IgD-negative memory B cell (primary cell): ENCODE measurements around the gene MGAT4D. TPM values are rescaled to one million over a fixed set of nuclear protein-coding genes. Genes with fewer than 3 reads are reported as not detected.
"Not testable (repeated sequence)": the region's sequence is repeated elsewhere in the genome, so short reads cannot be mapped to it uniquely, and the experiment has no call there.

ENCODE experiments used
- H3K27ac Mint-ChIP-seq, 3 donors: one replicate each; pipeline ENCODE4 v1.8.0; 2020 to 2022; ENCODE audit warnings: mild to moderate bottlenecking in 3 of 3, mixed read lengths in 3 of 3, moderate library complexity in 1 of 3
- H3K27me3 Mint-ChIP-seq: one replicate; pipeline ENCODE4 v1.8.0; 2021; ENCODE audit warnings: mixed read lengths
- H3K36me3 Mint-ChIP-seq: one replicate; pipeline ENCODE4 v1.8.0; 2020; ENCODE audit warnings: mild to moderate bottlenecking, mixed read lengths
- H3K4me1 Mint-ChIP-seq, 3 donors: one replicate each; pipeline ENCODE4 v1.8.0; 2020 to 2022; ENCODE audit warnings: mixed read lengths in 3 of 3, mild to moderate bottlenecking in 1 of 3
- H3K4me3 Mint-ChIP-seq, 4 donors: one replicate each; pipeline ENCODE4 v1.8.0; 2020 to 2022; ENCODE audit warnings: mild to moderate bottlenecking in 4 of 4, mixed read lengths in 4 of 4, moderate library complexity in 3 of 4
- H3K9me3 Mint-ChIP-seq, 3 donors: one replicate each; pipeline ENCODE4 v1.8.0; 2020 to 2021; ENCODE audit warnings: mixed read lengths in 3 of 3, mild to moderate bottlenecking in 1 of 3
- polyA plus RNA-seq: library from polyadenylated mRNA; unstranded; fragments of 300-500 nt; fragmentation: Illumina TruSeq; gene quantifications from one replicate; pipeline ENCODE4 v1.2.3, GENCODE V29; 2021

The MGAT4D gene
- polyA plus RNA-seq: not detected

- Mint-ChIP-seq H3K4me1 (peaks cover 0 to 8% (median 0%) of the 10 kb centered on the region in 3 donors), H3K27me3 (peaks cover 42% of the 10 kb centered on the region), H3K36me3 (no peaks in the 10 kb centered on the region), H3K4me3 (peak within 1 kb of the TSS in 3 of 4 donors; percentile 39 to 66 (median 58)), H3K9me3 (no peaks in the 10 kb centered on the region), H3K27ac (no peak within 1 kb of the TSS)
Measured at GRCh38 chr4:140497747-140498636, at the start of gene MGAT4D. MGAT4D (minus strand) TSS chr4:140498293; CDS start chr4:140498222, 71 bp downstream.

- no peak overlapping the region for H3K27ac Mint-ChIP-seq
- H3K36me3 Mint-ChIP-seq: peaks cover 6% of the 10 kb centered on the region
- H3K9me3 Mint-ChIP-seq: no peaks in the 10 kb centered on the region
- peaks cover 0 to 3% (median 2%) of the 10 kb centered on the region in 3 donors for H3K4me1 Mint-ChIP-seq
- H3K27me3 Mint-ChIP-seq: no peaks in the 10 kb centered on the region
- no peak overlapping the region for H3K4me3 Mint-ChIP-seq
Measured at GRCh38 chr4:140533951-140534480, 35.9 kb upstream of the MGAT4D start.

- Mint-ChIP-seq H3K27me3 (no peaks in the 10 kb centered on the region), H3K4me1 (peaks cover 4 to 6% (median 5%) of the 10 kb centered on the region in 3 donors), H3K36me3 (peaks cover 9% of the 10 kb centered on the region), H3K4me3 (no peak overlapping the region), H3K9me3 (no peaks in the 10 kb centered on the region), H3K27ac (no peak overlapping the region)
Measured at GRCh38 chr4:140529434-140529833, 31.3 kb upstream of the MGAT4D start.

- peak within 1 kb of the TSS; percentile 87 to 96 (median 91) for H3K4me3 Mint-ChIP-seq
- no peaks in the 10 kb centered on the region for H3K27me3 Mint-ChIP-seq
- H3K9me3 Mint-ChIP-seq: no peaks in the 10 kb centered on the region
- H3K4me1 Mint-ChIP-seq: peaks cover 9 to 14% (median 14%) of the 10 kb centered on the region in 3 donors
- H3K36me3 Mint-ChIP-seq: peaks cover 4% of the 10 kb centered on the region
- peak within 1 kb of the TSS; percentile 82 to 94 (median 86) for H3K27ac Mint-ChIP-seq
Measured at GRCh38 chr4:140523857-140524742, 26.0 kb upstream of the MGAT4D start, which contains the start of gene ELMOD2. ELMOD2 (plus strand) TSS chr4:140524168; CDS start chr4:140525429, 1,261 bp downstream.

GRCh38 chr4:140523370-140523856 is 25.3 kb upstream of the MGAT4D start:
- Mint-ChIP-seq H3K36me3 (peaks cover 4% of the 10 kb centered on the region), H3K9me3 (no peaks in the 10 kb centered on the region), H3K4me3 (peak overlapping the region; percentile 87 to 96 (median 91)), H3K27ac (peak overlapping the region; percentile 82 to 94 (median 86)), H3K4me1 (peaks cover 9 to 14% (median 14%) of the 10 kb centered on the region in 3 donors), H3K27me3 (no peaks in the 10 kb centered on the region)

GRCh38 chr4:140515423-140515822 is 17.3 kb upstream of the MGAT4D start:
- H3K4me3 Mint-ChIP-seq: no peak overlapping the region
- no peak overlapping the region for H3K27ac Mint-ChIP-seq
- no peaks in the 10 kb centered on the region for H3K4me1 Mint-ChIP-seq
- H3K36me3 Mint-ChIP-seq: no peaks in the 10 kb centered on the region
- peaks cover 13% of the 10 kb centered on the region for H3K27me3 Mint-ChIP-seq
- no peaks in the 10 kb centered on the region for H3K9me3 Mint-ChIP-seq

GRCh38 chr4:140513765-140514164 is 15.7 kb upstream of the MGAT4D start:
- H3K27me3 Mint-ChIP-seq: peaks cover 22% of the 10 kb centered on the region
- not testable (repeated sequence) for H3K36me3 Mint-ChIP-seq, H3K4me3 Mint-ChIP-seq, H3K27ac Mint-ChIP-seq, H3K9me3 Mint-ChIP-seq, H3K4me1 Mint-ChIP-seq

GRCh38 chr4:140504261-140504660 is 6.2 kb upstream of the MGAT4D start:
- no peak overlapping the region for H3K4me3 Mint-ChIP-seq
- no peaks in the 10 kb centered on the region for H3K36me3 Mint-ChIP-seq
- H3K27me3 Mint-ChIP-seq: peaks cover 42% of the 10 kb centered on the region
- H3K9me3 Mint-ChIP-seq: no peaks in the 10 kb centered on the region
- H3K27ac Mint-ChIP-seq: no peak overlapping the region
- H3K4me1 Mint-ChIP-seq: no peaks in the 10 kb centered on the region

- Mint-ChIP-seq H3K27ac (no peak overlapping the region), H3K4me3 (no peak overlapping the region), H3K9me3 (no peaks in the 10 kb centered on the region), H3K27me3 (peaks cover 43% of the 10 kb centered on the region), H3K4me1 (peaks cover 0 to 8% (median 0%) of the 10 kb centered on the region in 3 donors), H3K36me3 (no peaks in the 10 kb centered on the region)
Measured at GRCh38 chr4:140499391-140499790, 1.3 kb upstream of the MGAT4D start.

GRCh38 chr4:140497405-140497746 is 717 bp downstream of the MGAT4D start:
- Mint-ChIP-seq H3K4me1 (peaks cover 0 to 8% (median 0%) of the 10 kb centered on the region in 3 donors), H3K27me3 (peaks cover 40% of the 10 kb centered on the region), H3K9me3 (no peaks in the 10 kb centered on the region), H3K36me3 (no peaks in the 10 kb centered on the region), H3K27ac (no peak overlapping the region), H3K4me3 (peak overlapping the region in 1 of 4 donors; percentile 58)

GRCh38 chr4:140485939-140486338 is 12.2 kb downstream of the MGAT4D start:
- Mint-ChIP-seq H3K27me3 (no peaks in the 10 kb centered on the region), H3K27ac (no peak overlapping the region), H3K4me1 (no peaks in the 10 kb centered on the region), H3K36me3 (no peaks in the 10 kb centered on the region), H3K4me3 (no peak overlapping the region), H3K9me3 (peaks cover 2 to 9% (median 7%) of the 10 kb centered on the region in 3 donors)

GRCh38 chr4:140483445-140483844 is 14.6 kb downstream of the MGAT4D start:
- Mint-ChIP-seq H3K27ac (no peak overlapping the region), H3K9me3 (peaks cover 2 to 9% (median 7%) of the 10 kb centered on the region in 3 donors), H3K36me3 (no peaks in the 10 kb centered on the region)

GRCh38 chr4:140472156-140472555 is 25.9 kb downstream of the MGAT4D start:
- Mint-ChIP-seq H3K36me3 (peaks cover 1% of the 10 kb centered on the region), H3K9me3 (no peaks in the 10 kb centered on the region), H3K27me3 (peaks cover 10% of the 10 kb centered on the region), H3K4me1 (peaks cover 0 to 2% (median 2%) of the 10 kb centered on the region in 3 donors), H3K27ac (no peak overlapping the region), H3K4me3 (no peak overlapping the region)

More at GRCh38 chr4:140483445-140483844, 14.6 kb downstream of the MGAT4D start:
- H3K27me3 Mint-ChIP-seq: peaks cover 2% of the 10 kb centered on the region
- H3K4me1 Mint-ChIP-seq: no peaks in the 10 kb centered on the region
- no peak overlapping the region for H3K4me3 Mint-ChIP-seq

GRCh38 chr4:140469791-140470733 is 28.0 kb downstream of the MGAT4D start:
- peaks cover 11% of the 10 kb centered on the region for H3K27me3 Mint-ChIP-seq
- no peak overlapping the region for H3K4me3 Mint-ChIP-seq
- no peak overlapping the region for H3K27ac Mint-ChIP-seq
- peaks cover 1% of the 10 kb centered on the region for H3K36me3 Mint-ChIP-seq
- peaks cover 0 to 2% (median 2%) of the 10 kb centered on the region in 3 donors for H3K4me1 Mint-ChIP-seq
- H3K9me3 Mint-ChIP-seq: no peaks in the 10 kb centered on the region
